Tibial nerve (tissue), 4 donors: ENCODE results near the gene PAN3.

Experiments used
- EP300 ChIP-seq, 2 donors: sonication (generic); formaldehyde crosslinking; IDR thresholded peaks; one replicate each; pipeline ENCODE4 v1.6.1; 2017; ENCODE audit warnings: antibody characterized with exemption in 2 of 2, mild to moderate bottlenecking in 1 of 2
- TF ChIP-seq, protein P1 (sequence below), 5 experiments: fragments of 200-600 bp in 3 of 5; fragments of 450-650 bp in 2 of 5; sonication (generic) in 3 of 5; IDR thresholded peaks; one replicate each; pipeline ENCODE4 v1.5.1; 2016 to 2019; ENCODE audit warnings: antibody characterized with exemption in 5 of 5, mild to moderate bottlenecking in 3 of 5, moderate library complexity in 2 of 5

DNA sequence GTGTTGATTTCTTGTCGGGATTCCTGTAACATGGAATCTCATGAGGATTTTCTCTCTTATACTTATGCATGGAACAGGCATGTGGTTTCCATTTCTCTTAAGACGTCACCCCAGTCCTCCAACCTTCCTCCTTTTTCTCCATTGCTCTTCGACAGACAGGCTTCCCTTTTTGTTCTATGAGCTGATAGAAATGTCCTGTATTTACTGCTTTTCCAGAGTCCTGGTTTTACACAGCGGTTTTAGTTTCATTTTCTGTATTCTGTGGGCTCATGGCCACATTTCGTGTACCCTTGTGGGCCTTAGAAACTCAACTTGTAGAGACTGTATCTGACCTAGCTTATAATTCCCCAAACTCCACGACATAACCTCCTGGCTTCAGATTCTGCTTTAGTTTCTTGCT, 113.1 kb downstream of the PAN3 start:
- TF ChIP-seq, protein P1, sequence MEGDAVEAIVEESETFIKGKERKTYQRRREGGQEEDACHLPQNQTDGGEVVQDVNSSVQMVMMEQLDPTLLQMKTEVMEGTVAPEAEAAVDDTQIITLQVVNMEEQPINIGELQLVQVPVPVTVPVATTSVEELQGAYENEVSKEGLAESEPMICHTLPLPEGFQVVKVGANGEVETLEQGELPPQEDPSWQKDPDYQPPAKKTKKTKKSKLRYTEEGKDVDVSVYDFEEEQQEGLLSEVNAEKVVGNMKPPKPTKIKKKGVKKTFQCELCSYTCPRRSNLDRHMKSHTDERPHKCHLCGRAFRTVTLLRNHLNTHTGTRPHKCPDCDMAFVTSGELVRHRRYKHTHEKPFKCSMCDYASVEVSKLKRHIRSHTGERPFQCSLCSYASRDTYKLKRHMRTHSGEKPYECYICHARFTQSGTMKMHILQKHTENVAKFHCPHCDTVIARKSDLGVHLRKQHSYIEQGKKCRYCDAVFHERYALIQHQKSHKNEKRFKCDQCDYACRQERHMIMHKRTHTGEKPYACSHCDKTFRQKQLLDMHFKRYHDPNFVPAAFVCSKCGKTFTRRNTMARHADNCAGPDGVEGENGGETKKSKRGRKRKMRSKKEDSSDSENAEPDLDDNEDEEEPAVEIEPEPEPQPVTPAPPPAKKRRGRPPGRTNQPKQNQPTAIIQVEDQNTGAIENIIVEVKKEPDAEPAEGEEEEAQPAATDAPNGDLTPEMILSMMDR (IDR thresholded peaks at IDR 0.05) = no peak
- no peak for TF ChIP-seq EP300 (IDR thresholded peaks at IDR 0.05)
